Anterior cingulate cortex (tissue), 58 donors: Measurements from ENCODE around the gene RASL10A.

ENCODE experiments used
- DNase-seq, 58 donors: peaks; one replicate each; lab custom pipeline; 2025; lab: John Stamatoyannopoulos, UW

RASL10A gene

GRCh38 chr22:29275167-29275566 lies 40.3 kb downstream of the RASL10A start:
- DNase-seq, result no peak

- no peak for DNase-seq
Observed at GRCh38 chr22:29272624-29273023, 42.9 kb downstream of the RASL10A start.

- DNase-seq, result no peak
Observed at GRCh38 chr22:29270475-29271271, 44.8 kb downstream of the RASL10A start.

- peak in 1 of 58 donors; percentile 15 for DNase-seq
Observed at GRCh38 chr22:29269731-29270474, 45.6 kb downstream of the RASL10A start.

GRCh38 chr22:29269230-29269604 lies 46.3 kb downstream of the RASL10A start:
- DNase-seq, result no peak

- DNase-seq, result peak in 48 of 58 donors; percentile 28 to 85 (median 68)
Observed at GRCh38 chr22:29268511-29269229, 46.8 kb downstream of the RASL10A start.

GRCh38 chr22:29267858-29268510 lies 47.5 kb downstream of the RASL10A start, which contains the start of the genes EWSR1 and RHBDD3:
TSS of gene EWSR1 (plus strand) at chr22:29268268. CDS start at chr22:29268337, 69 bp downstream.
TSS of gene RHBDD3 (minus strand) at chr22:29267981. CDS start at chr22:29265626, 2,355 bp downstream.
- peak; percentile 57 to 99 (median 95) for DNase-seq

GRCh38 chr22:29267462-29267857 lies 48.0 kb downstream of the RASL10A start:
- DNase-seq, result no peak

- DNase-seq, result no peak
Observed at GRCh38 chr22:29266564-29267461, 48.7 kb downstream of the RASL10A start.

GRCh38 chr22:29265929-29266328 lies 49.6 kb downstream of the RASL10A start:
- no peak for DNase-seq

- DNase-seq, result no peak
Observed at GRCh38 chr22:29265305-29265704, 50.2 kb downstream of the RASL10A start.

GRCh38 chr22:29263791-29264276 lies 51.7 kb downstream of the RASL10A start:
- no peak for DNase-seq
